ENCODE measurements around the gene PCSK6. TPM values are rescaled to one million over a fixed set of nuclear protein-coding genes. Genes with fewer than 3 reads are reported as not detected.
"Not testable (repeated sequence)": the region's sequence is repeated elsewhere in the genome, so short reads cannot be mapped to it uniquely, and the experiment has no call there.

The PCSK6 gene
- total and polyA plus RNA-seq, 7 donors, result 2.9 to 10.3 (median 6.4) TPM

DNA sequence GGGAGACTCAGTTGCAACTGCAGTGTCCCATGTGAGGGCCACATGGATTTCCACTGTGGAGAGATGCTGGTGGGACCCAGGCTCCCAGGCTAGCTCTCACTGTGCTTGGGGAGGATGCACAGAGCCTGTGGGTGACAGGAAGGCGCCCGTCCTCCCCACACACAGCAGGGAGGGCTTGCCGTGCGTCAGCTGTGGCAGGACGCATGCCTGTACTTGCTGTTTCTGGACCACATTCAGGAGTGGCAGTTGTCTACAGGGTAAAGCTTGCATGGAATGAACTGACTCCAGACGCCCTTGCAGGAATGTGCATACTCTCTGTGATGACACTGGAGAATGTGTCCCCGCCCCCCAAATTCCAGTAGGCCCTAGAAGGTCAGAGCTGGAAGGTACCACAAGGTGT, 130.6 kb downstream of the PCSK6 start:
- TF ChIP-seq, protein P1, sequence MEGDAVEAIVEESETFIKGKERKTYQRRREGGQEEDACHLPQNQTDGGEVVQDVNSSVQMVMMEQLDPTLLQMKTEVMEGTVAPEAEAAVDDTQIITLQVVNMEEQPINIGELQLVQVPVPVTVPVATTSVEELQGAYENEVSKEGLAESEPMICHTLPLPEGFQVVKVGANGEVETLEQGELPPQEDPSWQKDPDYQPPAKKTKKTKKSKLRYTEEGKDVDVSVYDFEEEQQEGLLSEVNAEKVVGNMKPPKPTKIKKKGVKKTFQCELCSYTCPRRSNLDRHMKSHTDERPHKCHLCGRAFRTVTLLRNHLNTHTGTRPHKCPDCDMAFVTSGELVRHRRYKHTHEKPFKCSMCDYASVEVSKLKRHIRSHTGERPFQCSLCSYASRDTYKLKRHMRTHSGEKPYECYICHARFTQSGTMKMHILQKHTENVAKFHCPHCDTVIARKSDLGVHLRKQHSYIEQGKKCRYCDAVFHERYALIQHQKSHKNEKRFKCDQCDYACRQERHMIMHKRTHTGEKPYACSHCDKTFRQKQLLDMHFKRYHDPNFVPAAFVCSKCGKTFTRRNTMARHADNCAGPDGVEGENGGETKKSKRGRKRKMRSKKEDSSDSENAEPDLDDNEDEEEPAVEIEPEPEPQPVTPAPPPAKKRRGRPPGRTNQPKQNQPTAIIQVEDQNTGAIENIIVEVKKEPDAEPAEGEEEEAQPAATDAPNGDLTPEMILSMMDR (IDR thresholded peaks at IDR 0.05), result no peak
- TF ChIP-seq POLR2A (IDR thresholded peaks at IDR 0.05) (no peak), POLR2AphosphoS5 (IDR thresholded peaks at IDR 0.05) (no peak), EP300 (IDR thresholded peaks at IDR 0.05) (no peak)
- intact Hi-C loops (cut with DNase I), result no loop called here
- H3K4me3 ChIP-seq, result no peak overlapping the region
- no peak overlapping the region for H3K27ac ChIP-seq
- no peaks in the 10 kb centered on the region for H3K9me3 ChIP-seq
- WGBS, 2 donors, result 89 to 92% methylated on average over 7 of the region's 7 CpGs
- H3K4me1 ChIP-seq, result peaks cover 0 to 12% (median 3%) of the 10 kb centered on the region in 4 donors
- H3K36me3 ChIP-seq, result no peaks in the 10 kb centered on the region
- H3K27me3 ChIP-seq, result no peaks in the 10 kb centered on the region
- no peak for DNase-seq

DNA sequence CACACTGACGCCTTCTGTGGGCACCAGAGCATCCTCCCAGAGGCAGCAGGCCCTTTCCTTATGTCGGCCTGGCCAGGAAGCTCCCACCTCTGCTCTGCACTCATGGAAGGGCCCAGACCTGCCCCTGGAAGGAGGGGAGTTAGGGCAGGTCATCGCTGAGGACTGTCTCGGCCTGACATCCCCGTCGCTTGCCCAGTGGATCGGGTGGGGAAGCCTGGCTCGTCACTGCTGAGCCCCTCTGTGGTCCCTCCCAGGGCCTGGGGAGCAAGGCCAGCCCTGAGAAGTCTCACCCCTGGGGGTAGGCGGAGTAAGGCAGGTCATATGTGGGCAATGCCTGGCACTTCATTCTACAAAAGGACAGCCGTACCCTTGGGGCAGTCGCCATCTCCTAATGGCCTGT, 131.6 kb downstream of the PCSK6 start:
- Histone ChIP-seq H3K27ac (no peak overlapping the region), H3K9me3 (no peaks in the 10 kb centered on the region), H3K4me1 (peaks cover 0 to 12% (median 3%) of the 10 kb centered on the region in 4 donors), H3K36me3 (no peaks in the 10 kb centered on the region), H3K27me3 (no peaks in the 10 kb centered on the region), H3K4me3 (no peak overlapping the region)
- no peak for DNase-seq
- 93 to 94% methylated on average over 11 of the region's 11 CpGs for WGBS, 2 donors
- intact Hi-C loops (cut with DNase I), result no loop called here
- TF ChIP-seq POLR2A (IDR thresholded peaks at IDR 0.05) (no peak), EP300 (IDR thresholded peaks at IDR 0.05) (no peak), POLR2AphosphoS5 (IDR thresholded peaks at IDR 0.05) (no peak)
- TF ChIP-seq, protein P1 (IDR thresholded peaks at IDR 0.05), result no peak

DNA sequence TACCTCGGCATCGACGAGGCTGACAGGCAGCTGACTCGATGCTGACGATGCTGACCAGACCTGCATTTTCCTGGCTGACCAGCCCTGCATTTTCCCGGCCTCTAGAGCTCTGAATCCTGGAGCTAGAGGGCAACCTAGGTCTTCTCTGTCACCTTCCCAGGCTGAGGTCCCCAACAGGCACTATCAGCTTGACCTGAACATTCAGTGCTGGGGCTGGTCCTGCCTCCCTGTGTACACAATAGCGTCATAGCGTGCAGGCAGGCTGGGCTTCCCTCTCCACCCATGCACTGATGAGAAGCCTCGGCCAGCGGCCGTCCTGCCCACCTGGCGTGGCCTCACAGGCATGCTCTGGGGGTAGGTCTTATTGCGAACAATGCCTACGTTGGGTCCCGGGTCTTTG, 132.2 kb downstream of the PCSK6 start:
- no peak overlapping the region for H3K27ac ChIP-seq
- intact Hi-C loops (cut with DNase I), result no loop called here
- WGBS, 2 donors, result 83 to 87% methylated on average over 15 of the region's 15 CpGs
- no peak for TF ChIP-seq EP300 (IDR thresholded peaks at IDR 0.05)
- no peak for TF ChIP-seq POLR2AphosphoS5 (IDR thresholded peaks at IDR 0.05)
- TF ChIP-seq POLR2A (IDR thresholded peaks at IDR 0.05), result no peak
- TF ChIP-seq, protein P1 (IDR thresholded peaks at IDR 0.05), result no peak
- H3K4me3 ChIP-seq, result no peak overlapping the region
- peaks cover 0 to 12% (median 3%) of the 10 kb centered on the region in 4 donors for H3K4me1 ChIP-seq
- no peaks in the 10 kb centered on the region for H3K27me3 ChIP-seq
- no peak for DNase-seq
- no peaks in the 10 kb centered on the region for H3K9me3 ChIP-seq
- no peaks in the 10 kb centered on the region for H3K36me3 ChIP-seq

DNA sequence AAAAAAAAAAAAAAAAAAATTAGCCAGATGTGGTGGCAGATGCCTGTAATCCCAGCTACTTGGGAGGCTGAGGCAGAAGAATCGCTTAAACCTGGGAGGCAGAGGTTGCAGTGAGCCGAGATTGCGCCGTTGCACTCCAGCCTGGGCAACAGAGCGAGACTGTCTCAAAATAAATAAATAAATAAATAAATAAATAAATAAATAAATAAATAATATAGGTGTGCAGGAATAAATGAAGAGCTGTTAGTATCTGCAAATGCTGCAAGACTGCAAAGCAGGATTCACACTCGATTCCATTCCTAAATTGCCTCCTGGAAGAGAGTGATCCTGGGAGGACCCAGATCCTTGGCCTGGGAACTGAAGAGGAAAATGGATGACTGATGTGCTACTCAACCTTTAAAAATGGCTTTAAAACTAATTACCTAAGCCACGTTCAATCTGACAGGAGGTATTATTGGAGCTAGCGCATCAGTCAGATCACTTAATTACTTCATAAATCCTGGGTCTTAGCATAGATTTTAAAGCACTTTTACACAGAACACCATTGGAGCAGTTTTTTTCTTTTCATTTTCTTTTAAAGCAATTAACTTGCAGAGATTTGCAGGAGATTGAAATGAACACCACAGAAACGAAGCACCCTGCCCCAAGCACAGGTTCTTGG, 132.9 kb downstream of the PCSK6 start:
- WGBS, 2 donors, result 88 to 92% methylated on average over 9 of the region's 9 CpGs
- intact Hi-C loops (cut with DNase I); H3K4me3 ChIP-seq; H3K9me3 ChIP-seq; H3K36me3 ChIP-seq; DNase-seq; H3K27ac ChIP-seq; H3K27me3 ChIP-seq: not testable (repeated sequence)
- peaks cover 0 to 12% (median 3%) of the 10 kb centered on the region in 4 donors for H3K4me1 ChIP-seq

DNA sequence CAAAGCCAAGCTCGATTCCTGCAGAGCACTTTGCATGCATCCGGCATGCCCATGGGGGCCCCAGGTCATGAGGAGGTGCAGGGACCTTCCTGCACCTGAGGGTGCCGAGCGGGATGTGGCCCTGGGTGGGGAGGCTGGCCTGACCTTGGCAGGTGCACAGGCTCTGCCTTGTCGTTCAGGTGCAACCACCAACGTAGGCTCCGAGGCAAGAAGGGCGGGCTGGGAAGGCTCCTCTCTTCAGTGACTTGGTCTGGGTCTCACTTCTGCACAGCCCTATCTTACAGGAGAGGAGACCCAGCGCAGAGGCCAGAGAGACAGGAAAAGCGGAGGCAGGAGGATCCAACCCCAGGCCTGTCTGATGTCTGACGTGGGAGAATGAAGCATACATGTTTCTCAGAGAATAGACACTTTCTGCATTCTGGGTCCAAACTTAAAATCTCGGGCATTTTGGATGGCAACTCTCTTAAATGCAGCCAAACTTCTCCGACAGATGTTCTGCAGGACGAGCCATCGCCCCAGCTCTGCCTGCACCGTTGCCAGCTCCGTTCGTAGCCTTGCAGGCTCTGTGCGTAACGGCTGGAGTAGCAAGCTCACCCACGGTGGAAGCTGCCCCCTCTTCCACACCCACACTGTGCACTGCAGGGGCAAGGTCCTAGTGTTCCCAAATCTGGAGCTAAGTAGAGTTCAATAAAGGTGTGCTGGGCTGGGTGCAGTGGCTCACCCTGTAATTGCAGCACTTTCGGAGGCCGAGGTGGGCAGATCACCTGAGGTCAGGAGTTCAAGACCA, 133.6 kb downstream of the PCSK6 start:
- no peak for TF ChIP-seq EP300 (IDR thresholded peaks at IDR 0.05)
- no peak for TF ChIP-seq POLR2AphosphoS5 (IDR thresholded peaks at IDR 0.05)
- no peak for TF ChIP-seq POLR2A (IDR thresholded peaks at IDR 0.05)
- TF ChIP-seq, protein P1 (IDR thresholded peaks at IDR 0.05), result no peak
- H3K9me3 ChIP-seq, result no peaks in the 10 kb centered on the region
- intact Hi-C loops (cut with DNase I), result no loop called here
- peaks cover 0 to 12% (median 3%) of the 10 kb centered on the region in 4 donors for H3K4me1 ChIP-seq
- WGBS, 2 donors, result 88 to 92% methylated on average over 23 of the region's 23 CpGs
- H3K36me3 ChIP-seq, result no peaks in the 10 kb centered on the region
- H3K27ac ChIP-seq, result no peak overlapping the region
- H3K4me3 ChIP-seq, result no peak overlapping the region
- no peaks in the 10 kb centered on the region for H3K27me3 ChIP-seq
- no peak for DNase-seq

Measured in sigmoid colon (tissue), 7 donors.